Esophagus squamous epithelium (tissue), 4 donors: ENCODE data around the gene NFIB.

Source experiments
- CTCF ChIP-seq, 6 experiments: fragments of 450-650 bp in 4 of 6; fragments of 200-600 bp in 2 of 6; sonication (generic) in 2 of 6; IDR thresholded peaks; one replicate each; pipeline ENCODE4 v1.5.1; 2016 to 2019; ENCODE audit warnings: antibody characterized with exemption in 6 of 6, mild to moderate bottlenecking in 4 of 6, moderate library complexity in 4 of 6
- POLR2A ChIP-seq, 4 donors: fragments of 450-650 bp; IDR thresholded peaks; one replicate each; pipeline ENCODE4 v1.6.1; 2017; ENCODE audit warnings: antibody characterized with exemption in 4 of 4, mild to moderate bottlenecking in 4 of 4, moderate library complexity in 3 of 4

- TF ChIP-seq POLR2A (IDR thresholded peaks at IDR 0.05) = no peak
- no peak for TF ChIP-seq CTCF (IDR thresholded peaks at IDR 0.05)
Observed at GRCh38 chr9:14098486-14099180, 215.3 kb downstream of the NFIB start.
